CD4-positive, alpha-beta T cell (primary cell): ENCODE data around the gene RPP21. TPM values are rescaled to one million over a fixed set of nuclear protein-coding genes. Genes with fewer than 3 reads are reported as not detected.
A peak's percentile ranks its signal among the peaks of the same experiment; 100 is the strongest.

Experiments used
- ATAC-seq: fragments of 200-7000 bp; cut with Tn5 transposase; one replicate; pipeline ENCODE4 v1.10.0; 2022; ENCODE audit warnings: mild to moderate bottlenecking; ENCODE audit not compliant: poor library complexity
- CTCF ChIA-PET: fragments of 350-600 bp; sonication (Branson Sonifier 250); formaldehyde crosslinking; loops from one replicate; lab custom pipeline; 2021; ENCODE audit warnings: antibody characterized with exemption, inconsistent platforms; lab: Charles Lee
- POLR2A ChIA-PET: fragments of 350-600 bp; sonication (Branson Sonifier 250); formaldehyde crosslinking; loops from one replicate; lab custom pipeline; 2021; ENCODE audit warnings: antibody characterized with exemption, inconsistent platforms; lab: Charles Lee
- DNase-seq, 14 experiments: peaks; one replicate each; pipeline ENCODE4 v3.0.0-alpha.2; 2013 to 2020; ENCODE audit warnings: mixed read lengths in 2 of 14
- H3K27ac ChIP-seq, 2 donors: one replicate each; pipeline versions ENCODE4 v1.5.1 to v1.7.0; 2013; ENCODE audit warnings: low read length in 2 of 2, low read depth in 1 of 2, mild to moderate bottlenecking in 1 of 2
- H3K27me3 ChIP-seq, 2 experiments: 1 replicate in 1 of 2; 2 replicates in 1 of 2; pipeline versions ENCODE4 v1.6.1 to v1.7.0; 2013; ENCODE audit warnings: low read length in 2 of 2, control low read depth in 1 of 2, mild to moderate bottlenecking in 1 of 2, moderate library complexity in 1 of 2; ENCODE audit not compliant: insufficient read depth in 2 of 2, control insufficient read depth in 1 of 2
- H3K36me3 ChIP-seq: one replicate; pipeline ENCODE4 v1.6.1; 2013; ENCODE audit warnings: low read length, control low read depth; ENCODE audit not compliant: insufficient read depth
- H3K4me1 ChIP-seq: one replicate; pipeline ENCODE4 v1.6.1; 2013; ENCODE audit warnings: low read length, control low read depth; ENCODE audit not compliant: insufficient read depth
- H3K4me3 ChIP-seq: one replicate; pipeline ENCODE4 v1.5.1; 2013; ENCODE audit warnings: mild to moderate bottlenecking, low read length, moderate library complexity
- H3K9me3 ChIP-seq, 2 experiments: 1 replicate in 1 of 2; 2 replicates in 1 of 2; pipeline versions ENCODE4 v1.6.1 to v1.7.0; 2013; ENCODE audit warnings: low read length in 2 of 2, mild to moderate bottlenecking in 2 of 2, control low read depth in 1 of 2, moderate library complexity in 1 of 2; ENCODE audit not compliant: control insufficient read depth in 1 of 2, insufficient read depth in 1 of 2
- H3K27ac Mint-ChIP-seq: one replicate; pipeline ENCODE4 v1.8.0; 2020; ENCODE audit warnings: mixed read lengths
- H3K27me3 Mint-ChIP-seq: one replicate; pipeline ENCODE4 v1.8.0; 2021; ENCODE audit warnings: mixed read lengths
- H3K36me3 Mint-ChIP-seq: one replicate; pipeline ENCODE4 v1.8.0; 2021; ENCODE audit warnings: low read depth, mixed read lengths
- H3K4me1 Mint-ChIP-seq: one replicate; pipeline ENCODE4 v1.8.0; 2021; ENCODE audit warnings: low read depth, mixed read lengths
- H3K4me3 Mint-ChIP-seq: one replicate; pipeline ENCODE4 v1.8.0; 2020; ENCODE audit warnings: mild to moderate bottlenecking, mixed read lengths
- H3K9me3 Mint-ChIP-seq: one replicate; pipeline ENCODE4 v1.8.0; 2020; ENCODE audit warnings: mixed read lengths
- CTCF ChIP-seq: fragments of 200-600 bp; IDR thresholded peaks from one replicate; pipeline ENCODE4 v1.8.0; 2022; ENCODE audit warnings: antibody characterized with exemption, mild to moderate bottlenecking
- intact Hi-C, 2 experiments: fragments of 100-400 bp; cut with DNase I in 1 of 2; cut with micrococcal nuclease in 1 of 2; formaldehyde crosslinking; loops; one replicate each; pipeline versions ENCODE4 v1.15.1 to v1.9.0; 2023 to 2025; cut with DNase I, micrococcal nuclease
- total RNA-seq, 174 experiments: library from RNA in 2 of 174; stranded (reverse) in 2 of 174; gene quantifications; one replicate each; pipeline ENCODE4 v1.2.3 and lab custom pipeline; 2021 to 2026

Gene RPP21
- total RNA-seq, 2 experiments from 2014 or later = 42.8 to 51.9 TPM

GRCh38 chr6:30355281-30355680 is 10.3 kb downstream of the RPP21 start:
- Histone ChIP-seq H3K27me3 (peaks cover 18 to 34% of the 10 kb centered on the region in 2 experiments), H3K9me3 (no peaks in the 10 kb centered on the region), H3K36me3 (no peaks in the 10 kb centered on the region), H3K27ac (no peak overlapping the region), H3K4me3 (no peak overlapping the region), H3K4me1 (peaks cover 7% of the 10 kb centered on the region)
- H3K4me1 Mint-ChIP-seq = peaks cover 10% of the 10 kb centered on the region
- ATAC-seq = no peak
- H3K36me3 Mint-ChIP-seq = no peaks in the 10 kb centered on the region
- no peak overlapping the region for H3K27ac Mint-ChIP-seq
- no peak for TF ChIP-seq CTCF
- DNase-seq = no peak
- POLR2A ChIA-PET = no interaction called here
- peaks cover 46% of the 10 kb centered on the region for H3K27me3 Mint-ChIP-seq
- H3K9me3 Mint-ChIP-seq = no peaks in the 10 kb centered on the region
- intact Hi-C loops = no loop called here
- H3K4me3 Mint-ChIP-seq = no peak overlapping the region
- CTCF ChIA-PET = no interaction called here

GRCh38 chr6:30356536-30356935 is 11.6 kb downstream of the RPP21 start:
- Histone ChIP-seq H3K27me3 (peaks cover 20 to 44% of the 10 kb centered on the region in 2 experiments), H3K36me3 (no peaks in the 10 kb centered on the region), H3K27ac (no peak overlapping the region), H3K9me3 (no peaks in the 10 kb centered on the region), H3K4me3 (no peak overlapping the region), H3K4me1 (peaks cover 7% of the 10 kb centered on the region)
- H3K9me3 Mint-ChIP-seq = no peaks in the 10 kb centered on the region
- CTCF ChIA-PET = no interaction called here
- intact Hi-C loops = no loop called here
- H3K27me3 Mint-ChIP-seq = peaks cover 56% of the 10 kb centered on the region
- DNase-seq (no peak), ATAC-seq (no peak)
- H3K27ac Mint-ChIP-seq = no peak overlapping the region
- POLR2A ChIA-PET = no interaction called here
- no peaks in the 10 kb centered on the region for H3K36me3 Mint-ChIP-seq
- no peak for TF ChIP-seq CTCF
- no peak overlapping the region for H3K4me3 Mint-ChIP-seq
- H3K4me1 Mint-ChIP-seq = peaks cover 5% of the 10 kb centered on the region

GRCh38 chr6:30357678-30358540 is 13.0 kb downstream of the RPP21 start:
- CTCF ChIA-PET = interaction anchor here (0.9 to 1.3 kb wide), 2 partner anchors 39 to 42 kb away, joined by 3 to 4 read pairs; no protein-coding TSS in a partner anchor
- POLR2A ChIA-PET = interaction anchor here (1.8 kb wide), 1 partner anchor 31 kb away, joined by 4 read pairs; the partner anchor contains the start of gene TRIM39
- DNase-seq (peak; percentile 19 to 82 (median 44)), ATAC-seq (peak; percentile 94)
- H3K27ac Mint-ChIP-seq = no peak overlapping the region
- peak overlapping the region; percentile 63 for H3K4me3 Mint-ChIP-seq
- Histone ChIP-seq H3K27me3 (peaks cover 25 to 58% of the 10 kb centered on the region in 2 experiments), H3K9me3 (no peaks in the 10 kb centered on the region), H3K27ac (no peak overlapping the region), H3K36me3 (no peaks in the 10 kb centered on the region), H3K4me3 (peak overlapping the region; percentile 49), H3K4me1 (peaks cover 7% of the 10 kb centered on the region)
- no peaks in the 10 kb centered on the region for H3K36me3 Mint-ChIP-seq
- H3K9me3 Mint-ChIP-seq = no peaks in the 10 kb centered on the region
- peaks cover 5% of the 10 kb centered on the region for H3K4me1 Mint-ChIP-seq
- peak; percentile 80 for TF ChIP-seq CTCF
- H3K27me3 Mint-ChIP-seq = peaks cover 66% of the 10 kb centered on the region
- intact Hi-C loops = loop anchor here (1.0 kb wide), 1 partner anchor 39 kb away; no protein-coding TSS in a partner anchor
